GM18873 (cell line): Measurements from ENCODE around the gene TGFBR3L.
"Not testable (repeated sequence)": the region's sequence is repeated elsewhere in the genome, so short reads cannot be mapped to it uniquely, and the experiment has no call there.

ENCODE experiments used
- ATAC-seq: cut with Tn5 transposase; IDR thresholded peaks from one replicate; pipeline ENCODE4 v1.9.1; 2021; ENCODE audit warnings: mild to moderate bottlenecking, moderate library complexity, moderate number of reproducible peaks; ENCODE audit not compliant: unreplicated experiment, low FRiP score

TGFBR3L gene

GRCh38 chr19:7879111-7879807 lies 35.4 kb upstream of the TGFBR3L start:
- no peak for ATAC-seq

GRCh38 chr19:7879836-7880235 lies 34.8 kb upstream of the TGFBR3L start:
- ATAC-seq = no peak

GRCh38 chr19:7881910-7882309 lies 32.7 kb upstream of the TGFBR3L start:
- ATAC-seq = no peak

GRCh38 chr19:7883105-7883504 lies 31.5 kb upstream of the TGFBR3L start:
- no peak for ATAC-seq

GRCh38 chr19:7883796-7884570 lies 30.6 kb upstream of the TGFBR3L start:
- ATAC-seq = no peak

- ATAC-seq = no peak
Measured at GRCh38 chr19:7885818-7886217, 28.8 kb upstream of the TGFBR3L start.

GRCh38 chr19:7887408-7888144 lies 27.1 kb upstream of the TGFBR3L start:
- no peak for ATAC-seq

GRCh38 chr19:7888145-7888825 lies 26.3 kb upstream of the TGFBR3L start, which contains the start of gene LRRC8E:
TSS of gene LRRC8E (plus strand) at chr19:7888510. CDS start at chr19:7895604, 7,094 bp downstream.
- no peak for ATAC-seq

GRCh38 chr19:7888826-7889217 lies 25.8 kb upstream of the TGFBR3L start:
- ATAC-seq = no peak

GRCh38 chr19:7893362-7894101 lies 21.1 kb upstream of the TGFBR3L start:
- ATAC-seq = not testable (repeated sequence)

GRCh38 chr19:7894612-7895309 lies 19.9 kb upstream of the TGFBR3L start:
- ATAC-seq = no peak

GRCh38 chr19:7895565-7895964 lies 19.1 kb upstream of the TGFBR3L start:
- no peak for ATAC-seq

- ATAC-seq = no peak
Measured at GRCh38 chr19:7897292-7897691, 17.3 kb upstream of the TGFBR3L start.

- no peak for ATAC-seq
Measured at GRCh38 chr19:7898967-7899366, 15.7 kb upstream of the TGFBR3L start.

GRCh38 chr19:7899751-7900378 lies 14.8 kb upstream of the TGFBR3L start:
- ATAC-seq = no peak

- no peak for ATAC-seq
Measured at GRCh38 chr19:7900401-7900870, 14.2 kb upstream of the TGFBR3L start.

GRCh38 chr19:7900931-7901330 lies 13.7 kb upstream of the TGFBR3L start:
- ATAC-seq = no peak

GRCh38 chr19:7901337-7901736 lies 13.3 kb upstream of the TGFBR3L start:
- ATAC-seq = no peak

GRCh38 chr19:7902796-7903243 lies 11.8 kb upstream of the TGFBR3L start:
- no peak for ATAC-seq
